Embryonic facial prominence (tissue), 1 donor: ENCODE results near the gene NTNG2.

Source experiments
- DNase-seq: peaks from one replicate; pipeline ENCODE4 v3.0.0-alpha.2; 2016; ENCODE audit errors: extremely low spot score

The NTNG2 gene

GRCh38 chr9:132201780-132202703 lies 40.2 kb downstream of the NTNG2 start:
- DNase-seq = no peak

DNA sequence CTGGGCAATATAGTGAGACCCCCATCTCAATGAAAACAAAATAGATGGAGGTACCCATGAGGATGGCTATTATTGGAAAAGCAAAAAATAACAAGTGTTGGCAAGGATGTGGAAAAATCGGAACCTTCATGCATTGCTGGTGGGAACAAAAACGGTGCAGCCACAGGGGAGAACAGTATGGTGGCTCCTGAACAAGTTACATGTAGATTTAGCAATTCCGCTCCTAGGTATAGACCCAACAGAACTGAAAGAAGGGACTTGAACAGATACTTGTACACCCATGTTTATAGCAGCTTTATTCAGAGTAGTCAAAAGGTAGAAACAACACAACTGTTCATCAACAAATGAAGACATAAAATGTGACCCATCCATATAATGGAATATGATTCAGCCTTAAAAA lies 43.0 kb downstream of the NTNG2 start:
- no peak for DNase-seq

GRCh38 chr9:132207215-132207614 lies 45.4 kb downstream of the NTNG2 start:
- no peak for DNase-seq

- DNase-seq = no peak
Observed at GRCh38 chr9:132207839-132208615, 46.2 kb downstream of the NTNG2 start.

- DNase-seq = no peak
Observed at GRCh38 chr9:132209228-132209627, 47.4 kb downstream of the NTNG2 start.

DNA sequence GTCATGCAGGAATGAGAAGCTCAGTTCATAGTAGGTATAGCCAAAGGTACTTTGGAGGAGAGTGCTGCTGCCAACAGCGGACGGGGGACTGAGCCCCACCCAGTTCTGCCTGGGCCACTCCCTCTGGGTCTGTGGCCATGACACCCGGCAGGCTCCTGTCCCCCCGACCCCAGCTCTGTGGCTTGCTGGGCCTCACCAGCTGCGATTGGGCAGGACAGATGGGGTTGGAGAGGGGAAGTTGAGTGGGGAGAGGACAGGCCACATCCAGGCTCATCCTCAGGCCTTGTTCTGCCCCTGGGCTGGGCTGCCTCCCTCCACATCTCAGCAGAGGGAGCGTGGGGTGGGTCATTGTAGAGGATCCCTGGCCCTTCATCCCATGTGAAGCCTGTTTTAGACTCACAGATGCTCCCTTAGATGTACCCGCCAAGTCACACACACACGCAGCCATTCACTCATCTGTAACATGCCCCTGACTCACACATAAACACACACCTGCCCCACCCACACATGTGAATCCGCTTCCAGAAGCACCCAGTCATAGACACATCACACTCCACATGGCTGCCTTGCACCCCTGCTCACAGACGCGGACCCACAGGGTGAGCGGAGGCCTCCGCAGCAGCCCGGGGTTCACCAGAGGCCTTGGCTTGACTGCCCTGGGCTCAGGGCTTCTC lies 48.8 kb downstream of the NTNG2 start:
- no peak for DNase-seq

GRCh38 chr9:132211570-132211969 lies 49.7 kb downstream of the NTNG2 start:
- no peak for DNase-seq

DNA sequence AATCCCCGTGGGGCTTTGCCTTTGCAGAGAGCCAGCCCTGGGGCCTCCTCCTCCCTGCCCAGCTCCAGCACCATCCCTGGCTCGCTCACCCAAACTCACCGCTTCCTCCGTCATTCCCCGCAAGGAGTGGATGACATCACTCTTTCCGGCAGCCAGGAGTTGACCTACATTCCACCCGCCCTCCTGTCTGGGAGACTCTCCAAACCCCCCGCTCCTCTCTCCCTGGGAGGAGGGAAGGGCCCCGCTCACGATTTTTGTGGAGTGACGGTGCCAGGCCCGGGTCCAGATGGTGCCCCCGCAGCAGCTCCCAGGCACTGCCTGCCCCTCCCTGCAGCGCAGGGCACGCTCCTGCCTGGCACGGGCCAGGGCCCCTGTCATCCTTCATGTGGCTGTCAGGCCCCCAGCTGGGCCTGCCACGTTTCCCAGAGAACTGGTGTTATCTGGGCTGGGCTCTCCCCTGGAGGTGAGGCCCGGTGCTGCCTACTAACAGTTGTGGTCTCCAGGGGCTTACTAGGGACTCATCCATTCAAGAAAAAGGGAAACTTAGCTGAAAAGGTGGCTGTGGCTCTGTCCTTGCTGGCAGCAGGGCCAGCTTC lies 52.3 kb downstream of the NTNG2 start:
- peak; percentile 59 for DNase-seq

DNA sequence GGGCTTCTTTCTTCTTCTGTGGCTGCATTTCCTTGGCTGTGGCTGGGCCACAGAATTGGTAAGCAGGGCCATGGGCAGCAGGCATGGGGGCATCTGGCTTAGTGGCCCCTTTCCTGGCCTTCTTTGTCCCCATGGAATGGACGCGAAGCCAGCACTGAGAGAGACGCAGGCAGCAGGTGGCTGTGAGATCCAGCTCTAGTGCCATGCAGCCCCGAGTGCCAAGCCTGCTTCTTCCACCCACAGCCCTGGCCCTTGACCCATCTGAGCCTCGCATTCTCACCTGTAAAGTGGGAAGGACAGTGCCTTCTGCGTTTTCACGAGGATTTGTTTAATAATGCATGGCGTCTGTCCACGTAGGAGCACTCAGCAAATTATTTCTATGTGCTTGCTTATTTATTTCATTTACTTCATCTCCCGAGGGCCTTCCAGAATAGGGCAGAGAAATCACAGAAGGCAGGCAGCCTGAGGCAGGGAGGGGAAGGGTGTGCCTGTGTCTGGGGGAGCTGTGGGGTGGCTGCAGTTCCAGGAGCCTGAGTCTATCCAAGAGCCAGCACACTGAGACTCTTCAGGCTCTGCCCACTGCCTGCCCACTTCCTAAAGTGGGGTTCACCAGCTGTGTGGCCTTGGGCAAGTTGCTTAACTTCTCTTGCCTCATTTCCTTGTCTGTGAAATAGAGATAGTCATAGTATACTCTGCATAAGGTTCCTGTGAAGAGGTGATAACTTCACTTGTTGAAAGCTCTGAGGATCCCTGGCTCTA lies 55.2 kb downstream of the NTNG2 start:
- no peak for DNase-seq

- DNase-seq = no peak
Observed at GRCh38 chr9:132218208-132218607, 56.4 kb downstream of the NTNG2 start.

GRCh38 chr9:132221941-132222340 lies 60.1 kb downstream of the NTNG2 start:
- no peak for DNase-seq

- DNase-seq = no peak
Observed at GRCh38 chr9:132224645-132225044, 62.8 kb downstream of the NTNG2 start.

GRCh38 chr9:132226571-132227430 lies 64.9 kb downstream of the NTNG2 start:
- no peak for DNase-seq

DNA sequence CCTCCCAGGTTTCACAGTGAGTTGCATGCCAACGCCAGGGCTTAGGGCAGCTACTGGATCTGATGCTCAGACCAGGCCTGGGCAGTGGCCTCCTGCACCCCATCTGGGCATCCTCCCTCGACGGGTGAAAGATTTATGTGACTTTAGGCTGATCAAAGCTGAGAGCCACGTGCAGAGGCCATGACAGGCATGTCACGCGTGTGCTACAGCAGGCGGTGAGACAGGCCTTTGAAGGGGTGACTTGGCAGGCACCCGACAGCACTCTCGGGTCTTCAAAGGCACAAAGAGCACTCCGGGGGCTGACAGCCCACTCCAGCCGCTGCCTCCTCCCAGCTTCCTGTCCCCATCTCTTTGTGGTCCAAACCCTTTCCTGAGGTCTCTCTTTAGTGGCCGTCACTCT lies 66.2 kb downstream of the NTNG2 start:
- DNase-seq = no peak

- no peak for DNase-seq
Observed at GRCh38 chr9:132230605-132231004, 68.7 kb downstream of the NTNG2 start.

- DNase-seq = no peak
Observed at GRCh38 chr9:132231019-132231701, 69.3 kb downstream of the NTNG2 start.

- DNase-seq = no peak
Observed at GRCh38 chr9:132232522-132232921, 70.7 kb downstream of the NTNG2 start.

- DNase-seq = no peak
Observed at GRCh38 chr9:132233138-132233537, 71.3 kb downstream of the NTNG2 start.

- no peak for DNase-seq
Observed at GRCh38 chr9:132234535-132234934, 72.7 kb downstream of the NTNG2 start.

- DNase-seq = no peak
Observed at GRCh38 chr9:132235125-132235524, 73.3 kb downstream of the NTNG2 start.
